HEK293T (cell line): Measurements from ENCODE around the gene RER1.

Experiments used
- FOXA1 ChIP-seq: fragments of 450-650 bp; IDR thresholded peaks from 2 replicates; pipeline ENCODE4 v1.6.1; 2016; ENCODE audit warnings: mild to moderate bottlenecking
- HDGF ChIP-seq: fragments of 450-650 bp; IDR thresholded peaks from 2 replicates; pipeline ENCODE4 v1.6.1; 2017; ENCODE audit warnings: antibody characterized with exemption, borderline replicate concordance
- SP1 ChIP-seq: fragments of 450-650 bp; IDR thresholded peaks from 2 replicates; pipeline ENCODE4 v1.6.1; 2017
- TF ChIP-seq, protein P1 (sequence below): fragments of 450-650 bp; IDR thresholded peaks from 2 replicates; pipeline ENCODE4 v1.6.1; 2016

DNA sequence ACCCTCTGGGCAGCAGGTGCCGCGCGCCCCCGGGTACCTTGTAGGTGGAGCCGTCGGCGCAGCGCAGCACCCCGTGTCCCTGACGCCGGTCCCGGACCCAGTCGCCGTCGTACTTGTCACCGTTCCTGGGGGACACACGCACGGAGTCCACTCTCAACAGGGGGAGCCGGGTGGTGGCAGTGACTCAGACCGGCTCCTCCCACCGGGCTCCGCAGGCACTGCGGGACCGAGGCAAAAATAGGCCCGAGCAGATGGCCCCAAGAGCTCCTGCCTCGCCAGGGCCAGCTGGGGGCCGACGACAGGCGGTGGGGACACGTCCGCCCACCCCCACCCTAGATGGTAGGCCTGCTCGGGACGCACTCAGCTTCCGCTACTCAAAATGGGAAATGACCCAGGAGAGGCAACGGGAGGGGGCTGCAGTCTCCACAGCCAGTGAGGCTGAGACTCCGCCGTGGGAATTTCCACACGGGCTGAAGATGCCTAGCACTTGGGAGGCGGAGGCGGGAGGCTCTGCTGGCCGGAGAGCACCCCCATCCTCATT lies 6.6 kb upstream of the RER1 start:
- no peak for TF ChIP-seq FOXA1
- TF ChIP-seq SP1, result no peak
- TF ChIP-seq HDGF, result no peak
- TF ChIP-seq, protein P1, sequence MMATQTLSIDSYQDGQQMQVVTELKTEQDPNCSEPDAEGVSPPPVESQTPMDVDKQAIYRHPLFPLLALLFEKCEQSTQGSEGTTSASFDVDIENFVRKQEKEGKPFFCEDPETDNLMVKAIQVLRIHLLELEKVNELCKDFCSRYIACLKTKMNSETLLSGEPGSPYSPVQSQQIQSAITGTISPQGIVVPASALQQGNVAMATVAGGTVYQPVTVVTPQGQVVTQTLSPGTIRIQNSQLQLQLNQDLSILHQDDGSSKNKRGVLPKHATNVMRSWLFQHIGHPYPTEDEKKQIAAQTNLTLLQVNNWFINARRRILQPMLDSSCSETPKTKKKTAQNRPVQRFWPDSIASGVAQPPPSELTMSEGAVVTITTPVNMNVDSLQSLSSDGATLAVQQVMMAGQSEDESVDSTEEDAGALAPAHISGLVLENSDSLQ, result no peak
